ENCODE measurements around the gene TJP2.

TJP2 gene

DNA sequence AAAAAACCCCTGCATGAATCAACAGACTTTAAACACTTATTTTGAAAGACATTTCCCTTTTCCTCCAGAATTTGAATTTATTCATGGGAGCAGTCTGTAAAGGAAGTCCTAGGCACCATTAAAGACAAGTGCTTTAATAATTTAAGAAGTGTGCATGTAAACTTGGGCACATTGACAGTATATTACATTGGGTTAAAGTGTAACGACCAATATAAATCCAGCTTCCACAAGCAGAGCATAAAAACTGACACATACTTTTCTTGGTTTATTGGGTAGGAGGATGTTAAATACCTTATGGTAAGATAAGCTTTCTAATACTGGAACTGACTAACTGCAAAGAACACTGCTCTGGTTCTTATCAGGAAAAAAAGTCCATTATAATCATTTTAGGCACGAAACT lies 149.8 kb downstream of the TJP2 start:
- H3K36me3 ChIP-seq (ENCODE audit: control insufficient read depth in 1 of 2, insufficient read depth in 2 of 2, low read depth in 1 of 2, low read length in 2 of 2): no peaks in the 10 kb centered on the region
- no peak overlapping the region for H2BK5ac ChIP-seq (ENCODE audit: low read depth, low read length, poor library complexity, severe bottlenecking)
- no peak overlapping the region for H2BK15ac ChIP-seq (ENCODE audit: low read depth, poor library complexity, severe bottlenecking)
- H2AFZ ChIP-seq (ENCODE audit: low read depth, low read length): no peak overlapping the region
- H3K18ac ChIP-seq (ENCODE audit: low read depth in 1 of 2, low read length in 2 of 2): no peak overlapping the region
- H3K9ac ChIP-seq (ENCODE audit: low read length): no peak overlapping the region
- WGBS: no CpG with 5 or more reads among the region's 2 CpGs
- no peak overlapping the region for H3K4me2 ChIP-seq (ENCODE audit: low read length, poor library complexity, severe bottlenecking)
- no peak overlapping the region for H3K27ac ChIP-seq (ENCODE audit: low read length, poor library complexity, severe bottlenecking)
- no peak overlapping the region for H3K14ac ChIP-seq (ENCODE audit: low read length in 2 of 2)
- no peaks in the 10 kb centered on the region for H3K79me1 ChIP-seq (replicated peaks; ENCODE audit: low read length, poor library complexity, severe bottlenecking)
- peaks cover 12% of the 10 kb centered on the region for H3K4me1 ChIP-seq (ENCODE audit: control insufficient read depth, insufficient read depth, low read depth, low read length)
- no peak overlapping the region for H2AK5ac ChIP-seq (ENCODE audit: low read length, severe bottlenecking)
- H3K4me3 ChIP-seq (ENCODE audit: insufficient read depth in 1 of 2, low read depth in 1 of 2, low read length in 2 of 2): no peak overlapping the region
- H3K23ac ChIP-seq (ENCODE audit: low read length in 2 of 2): no peak overlapping the region
- H2BK120ac ChIP-seq (ENCODE audit: low read depth, low read length): no peak overlapping the region
- no peaks in the 10 kb centered on the region for H3K9me3 ChIP-seq (ENCODE audit: control insufficient read depth, low read length)
- no peak for DNase-seq
- no peak overlapping the region for H3K4ac ChIP-seq (ENCODE audit: low read depth in 1 of 2, low read length in 2 of 2)
- peaks cover 47 to 87% of the 10 kb centered on the region in 2 experiments for H3K27me3 ChIP-seq (ENCODE audit: control insufficient read depth in 1 of 2, insufficient read depth in 1 of 2, low read length in 2 of 2)
- no peak overlapping the region for H4K8ac ChIP-seq (ENCODE audit: low read length)
- no peak overlapping the region for H2BK12ac ChIP-seq (ENCODE audit: low read length in 2 of 2)
- H4K91ac ChIP-seq (ENCODE audit: low read length): no peak overlapping the region
